BLaER1 (cell line): ENCODE results near the gene UNC45B.

Experiments
- H3K27ac ChIP-seq: shearing (Covaris generic); formaldehyde crosslinking; 2 replicates; pipeline ENCODE4 v1.8.1; 2022
- H3K27me3 ChIP-seq: shearing (Covaris generic); formaldehyde crosslinking; 2 replicates; pipeline ENCODE4 v1.8.1; 2022
- H3K36me3 ChIP-seq: shearing (Covaris generic); formaldehyde crosslinking; 2 replicates; pipeline ENCODE4 v1.8.1; 2022
- H3K4me1 ChIP-seq: shearing (Covaris generic); formaldehyde crosslinking; 2 replicates; pipeline ENCODE4 v1.8.1; 2022
- H3K4me2 ChIP-seq: shearing (Covaris generic); formaldehyde crosslinking; 2 replicates; pipeline ENCODE4 v1.8.1; 2022
- H3K4me3 ChIP-seq: shearing (Covaris generic); formaldehyde crosslinking; 2 replicates; pipeline ENCODE4 v1.8.1; 2022
- H3K9ac ChIP-seq: shearing (Covaris generic); formaldehyde crosslinking; 2 replicates; pipeline ENCODE4 v1.8.1; 2022
- H3K9me3 ChIP-seq: shearing (Covaris generic); formaldehyde crosslinking; 2 replicates; pipeline ENCODE4 v1.8.1; 2022
- H4K20me1 ChIP-seq: shearing (Covaris generic); formaldehyde crosslinking; 2 replicates; pipeline ENCODE4 v1.8.1; 2022
- Cebpa-rat ChIP-seq: shearing (Covaris generic); IDR thresholded peaks from 2 replicates; pipeline ENCODE4 v1.8.1; 2022

The UNC45B gene

GRCh38 chr17:35119370-35120165, 28.0 kb upstream of the UNC45B start, which contains the start of gene RAD51D:
Gene RAD51D, minus strand, starts transcription at chr17:35119860. Its CDS starts 247 bp downstream, at chr17:35119613.
- Histone ChIP-seq H3K36me3 (peaks cover 19% of the 10 kb centered on the region), H3K4me2 (peak within 1 kb of the TSS; percentile 96), H3K9ac (peak within 1 kb of the TSS; percentile 86), H3K4me1 (peaks cover 25% of the 10 kb centered on the region), H3K4me3 (peak within 1 kb of the TSS; percentile 80), H3K27ac (peak within 1 kb of the TSS; percentile 89), H4K20me1 (no peaks in the 10 kb centered on the region; the same call in 1 of the 2 replicates), H3K9me3 (no peaks in the 10 kb centered on the region), H3K27me3 (no peaks in the 10 kb centered on the region)
- TF ChIP-seq Cebpa-rat, result no peak

GRCh38 chr17:35121315-35121714, 26.3 kb upstream of the UNC45B start, which contains the start of gene FNDC8:
Gene FNDC8, plus strand, starts transcription at chr17:35121615. Its CDS starts 79 bp downstream, at chr17:35121694.
- Histone ChIP-seq H3K4me3 (no peak within 1 kb of the TSS), H3K9me3 (no peaks in the 10 kb centered on the region), H3K27me3 (no peaks in the 10 kb centered on the region), H3K27ac (no peak within 1 kb of the TSS), H3K4me1 (peaks cover 25% of the 10 kb centered on the region), H3K9ac (no peak within 1 kb of the TSS), H4K20me1 (no peaks in the 10 kb centered on the region; the same call in 1 of the 2 replicates), H3K36me3 (peaks cover 9% of the 10 kb centered on the region), H3K4me2 (no peak within 1 kb of the TSS)
- no peak for TF ChIP-seq Cebpa-rat

- no peak overlapping the region for H3K27ac ChIP-seq
- no peak overlapping the region for H3K4me2 ChIP-seq
- H4K20me1 ChIP-seq, result 0 out of 2 replicates have a peak, but pooled peaks cover 9% of the 10 kb centered on the region
- TF ChIP-seq Cebpa-rat, result no peak
- no peaks in the 10 kb centered on the region for H3K27me3 ChIP-seq
- H3K4me3 ChIP-seq, result no peak overlapping the region
- peaks cover 48% of the 10 kb centered on the region for H3K36me3 ChIP-seq
- H3K9me3 ChIP-seq, result no peaks in the 10 kb centered on the region
- H3K9ac ChIP-seq, result no peak overlapping the region
- H3K4me1 ChIP-seq, result no peaks in the 10 kb centered on the region
Measured at GRCh38 chr17:35127751-35128514, 19.7 kb upstream of the UNC45B start.

- H3K4me3 ChIP-seq, result no peak overlapping the region
- H3K27ac ChIP-seq, result no peak overlapping the region
- H4K20me1 ChIP-seq, result 0 out of 2 replicates have a peak, but pooled peaks cover 14% of the 10 kb centered on the region
- no peaks in the 10 kb centered on the region for H3K9me3 ChIP-seq
- H3K4me2 ChIP-seq, result no peak overlapping the region
- H3K27me3 ChIP-seq, result no peaks in the 10 kb centered on the region
- no peaks in the 10 kb centered on the region for H3K4me1 ChIP-seq
- H3K36me3 ChIP-seq, result peaks cover 62% of the 10 kb centered on the region
- H3K9ac ChIP-seq, result no peak overlapping the region
- no peak for TF ChIP-seq Cebpa-rat
Measured at GRCh38 chr17:35129154-35129972, 18.3 kb upstream of the UNC45B start.

DNA sequence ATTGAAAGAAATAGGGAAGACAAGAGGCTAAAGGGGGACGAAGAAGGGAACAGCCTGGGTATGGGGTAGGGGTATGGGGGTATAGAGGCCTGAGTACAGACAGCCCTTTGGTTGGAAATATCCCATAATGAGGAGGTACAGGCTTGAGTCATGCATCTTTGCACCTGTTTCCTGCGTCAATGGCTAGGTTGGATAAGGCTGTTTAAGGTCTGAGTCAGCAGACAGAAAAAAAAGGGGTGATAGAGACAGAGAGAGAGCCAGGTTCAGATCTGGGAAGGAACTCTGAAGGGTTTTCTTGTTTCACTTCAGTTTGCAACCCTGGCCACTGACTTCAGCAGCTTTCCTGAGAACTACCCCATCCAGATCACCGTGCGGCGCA, 17.7 kb upstream of the UNC45B start:
- Histone ChIP-seq H3K4me3 (no peak overlapping the region), H3K36me3 (peaks cover 68% of the 10 kb centered on the region), H4K20me1 (0 out of 2 replicates have a peak, but pooled peaks cover 14% of the 10 kb centered on the region), H3K4me2 (no peak overlapping the region), H3K9ac (no peak overlapping the region), H3K4me1 (no peaks in the 10 kb centered on the region), H3K9me3 (no peaks in the 10 kb centered on the region), H3K27ac (no peak overlapping the region), H3K27me3 (no peaks in the 10 kb centered on the region)
- no peak for TF ChIP-seq Cebpa-rat

- Histone ChIP-seq H3K9me3 (no peaks in the 10 kb centered on the region), H4K20me1 (0 out of 2 replicates have a peak, but pooled peaks cover 14% of the 10 kb centered on the region), H3K4me3 (no peak overlapping the region), H3K27me3 (no peaks in the 10 kb centered on the region), H3K9ac (no peak overlapping the region), H3K27ac (no peak overlapping the region), H3K4me2 (no peak overlapping the region), H3K36me3 (peaks cover 72% of the 10 kb centered on the region), H3K4me1 (no peaks in the 10 kb centered on the region)
- TF ChIP-seq Cebpa-rat, result no peak
Measured at GRCh38 chr17:35130392-35130791, 17.2 kb upstream of the UNC45B start.

DNA sequence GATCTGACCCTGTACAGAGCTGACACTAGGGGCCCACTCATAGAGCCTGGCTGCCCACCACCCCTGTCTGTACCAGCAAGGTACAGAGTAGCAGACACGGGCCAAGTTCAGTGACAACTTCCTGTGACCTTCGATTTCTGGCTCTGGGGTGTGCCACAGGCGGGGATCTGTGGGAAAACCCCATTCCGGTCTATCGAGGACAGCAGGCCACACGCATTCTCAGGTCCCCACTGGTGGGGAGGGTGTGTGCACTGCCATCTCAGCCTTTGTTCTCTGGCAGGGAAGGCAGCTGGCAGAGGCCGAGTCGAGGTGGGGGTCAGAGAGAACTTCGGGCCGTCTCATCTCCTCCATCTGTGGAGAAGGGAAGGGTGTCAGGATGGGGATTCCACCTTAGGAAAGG, 15.5 kb upstream of the UNC45B start:
- H3K9me3 ChIP-seq, result no peaks in the 10 kb centered on the region
- H3K27ac ChIP-seq, result no peak overlapping the region
- H3K27me3 ChIP-seq, result no peaks in the 10 kb centered on the region
- H3K9ac ChIP-seq, result no peak overlapping the region
- peaks cover 89% of the 10 kb centered on the region for H3K36me3 ChIP-seq
- no peak for TF ChIP-seq Cebpa-rat
- no peak overlapping the region for H3K4me2 ChIP-seq
- no peaks in the 10 kb centered on the region for H3K4me1 ChIP-seq
- no peak overlapping the region for H3K4me3 ChIP-seq
- peaks cover 18% of the 10 kb centered on the region; the same call in 1 of the 2 replicates for H4K20me1 ChIP-seq

DNA sequence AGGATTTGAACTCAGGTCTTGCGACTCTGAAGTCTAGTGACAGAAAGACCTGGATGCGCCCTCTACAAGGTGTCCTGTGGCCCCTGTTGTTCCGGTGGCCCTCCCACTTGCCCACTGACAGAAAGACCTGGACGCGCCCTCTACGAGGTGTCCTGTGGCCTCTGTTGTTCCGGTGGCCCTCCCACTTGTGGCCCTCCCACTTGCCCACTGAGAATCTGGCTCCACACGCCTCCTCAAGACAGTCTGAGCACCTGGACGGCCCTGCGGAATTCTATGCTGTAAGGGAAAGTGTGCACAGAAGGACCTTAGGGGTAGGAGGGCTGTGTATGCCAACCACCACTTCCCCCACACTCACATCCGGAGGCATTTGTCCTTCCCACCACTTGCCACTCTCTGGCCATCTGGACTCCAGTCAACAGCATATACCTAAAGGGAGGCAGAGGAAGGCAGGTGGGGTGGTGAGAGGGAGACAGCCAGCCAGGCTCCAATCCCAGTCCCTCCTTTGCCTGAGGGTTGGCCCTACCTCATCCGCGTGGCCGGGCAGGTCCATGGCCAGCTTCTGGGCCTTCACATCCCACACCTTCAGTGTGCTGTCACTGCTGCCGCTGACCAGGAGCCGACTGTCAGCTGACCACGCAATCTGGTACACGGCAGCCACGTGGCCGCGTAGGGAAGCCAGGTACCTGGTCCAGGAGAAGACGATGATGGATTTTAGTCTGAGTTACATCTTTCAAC, 14.6 kb upstream of the UNC45B start:
- no peaks in the 10 kb centered on the region for H3K9me3 ChIP-seq
- no peaks in the 10 kb centered on the region for H3K4me1 ChIP-seq
- H3K4me2 ChIP-seq, result no peak overlapping the region
- H4K20me1 ChIP-seq, result peaks cover 23% of the 10 kb centered on the region; the same call in 1 of the 2 replicates
- no peaks in the 10 kb centered on the region for H3K27me3 ChIP-seq
- no peak overlapping the region for H3K27ac ChIP-seq
- TF ChIP-seq Cebpa-rat, result no peak
- peaks cover 97% of the 10 kb centered on the region for H3K36me3 ChIP-seq
- H3K9ac ChIP-seq, result no peak overlapping the region
- no peak overlapping the region for H3K4me3 ChIP-seq

DNA sequence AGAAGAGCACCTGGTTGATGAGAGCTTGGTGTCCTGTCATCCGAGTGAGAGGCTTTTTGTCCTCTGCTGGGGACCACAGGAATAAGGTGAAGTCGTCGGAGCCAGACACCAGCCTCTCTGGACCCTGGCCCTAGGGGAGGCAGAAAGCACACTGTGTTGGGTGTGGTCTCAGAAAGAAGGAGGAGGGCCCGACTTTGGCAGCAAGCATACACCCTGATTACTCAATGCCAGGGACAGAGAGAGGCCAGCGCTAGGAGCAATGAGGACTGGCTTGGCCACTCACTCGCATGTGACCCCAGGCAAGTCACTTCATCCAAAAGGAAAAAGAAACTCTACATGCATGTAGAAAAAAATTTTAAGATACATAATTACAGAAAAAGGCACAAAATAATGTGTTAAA, 12.3 kb upstream of the UNC45B start:
- Histone ChIP-seq H3K9me3 (no peaks in the 10 kb centered on the region), H4K20me1 (peaks cover 44% of the 10 kb centered on the region), H3K4me1 (peaks cover 6% of the 10 kb centered on the region), H3K27me3 (no peaks in the 10 kb centered on the region), H3K4me2 (no peak overlapping the region), H3K27ac (no peak overlapping the region), H3K36me3 (peaks cover 99% of the 10 kb centered on the region), H3K4me3 (no peak overlapping the region), H3K9ac (no peak overlapping the region)
- TF ChIP-seq Cebpa-rat, result no peak
